Measurements from ENCODE around the gene PPP6R2. TPM values are rescaled to one million over a fixed set of nuclear protein-coding genes. Genes with fewer than 3 reads are reported as not detected.

PPP6R2 gene
- total and polyA plus RNA-seq, 2 of the 8 experiments (the other 6 are each of a cell fraction or from before 2014, with no cell fraction given), result 25.0 to 32.2 TPM

DNA sequence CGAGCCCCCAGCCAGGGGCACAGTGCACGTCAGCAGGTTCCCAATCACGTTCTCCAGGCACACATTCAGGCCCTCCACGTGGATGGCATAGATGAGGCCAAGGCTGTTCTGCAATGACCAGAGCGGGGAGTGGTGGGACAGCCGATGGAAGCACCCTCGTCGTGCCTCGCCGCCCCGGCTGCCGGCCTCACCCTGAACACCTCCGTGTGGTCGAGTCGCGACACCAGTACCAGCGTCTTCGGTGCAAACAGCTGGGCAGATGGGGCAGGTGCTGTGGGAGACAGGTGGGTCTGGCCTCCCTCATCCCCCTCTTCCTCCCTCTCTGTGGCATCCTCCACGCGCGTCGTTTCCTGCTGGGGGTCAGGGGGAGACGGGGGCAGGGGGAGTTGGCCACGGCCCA is 124.2 kb downstream of the PPP6R2 start:
- Histone ChIP-seq H3K9me3 (ENCODE audit: insufficient read depth in 2 of 2, low read depth in 1 of 2, low read length in 1 of 2) (no peaks in the 10 kb centered on the region), H2AK5ac (ENCODE audit: low read depth, low read length) (no peak overlapping the region), H3K79me1 (ENCODE audit: low read depth, low read length) (peaks cover 22% of the 10 kb centered on the region), H3K23ac (ENCODE audit: insufficient read length) (no peak overlapping the region), H2BK5ac (ENCODE audit: low read depth, low read length) (no peak overlapping the region), H2AFZ (ENCODE audit: low read length) (no peak overlapping the region), H3K4me2 (ENCODE audit: insufficient read depth in 1 of 2, low read depth in 2 of 2, low read length in 2 of 2) (no peak overlapping the region), H2BK20ac (ENCODE audit: low read length) (no peak overlapping the region), H3K27ac (ENCODE audit: low read depth, low read length) (no peak overlapping the region; the same call in 1 of the 2 replicates), H2BK12ac (ENCODE audit: low read depth, low read length) (no peak overlapping the region), H4K20me1 (replicated peaks in 1 of 2; ENCODE audit: control insufficient read depth in 1 of 2, insufficient read depth in 2 of 2, low read length in 2 of 2) (peaks cover 25 to 52% of the 10 kb centered on the region in 2 experiments), H4K8ac (ENCODE audit: extremely low read depth, insufficient read depth, low read length) (no peak overlapping the region), H3K79me2 (ENCODE audit: control insufficient read depth in 1 of 2, insufficient read depth in 2 of 2, low read length in 2 of 2) (peaks cover 0 to 39% of the 10 kb centered on the region in 2 experiments; a peak in 3 of 4 replicates), H3K56ac (replicated peaks; ENCODE audit: insufficient read length, low read depth, low read length) (no peak overlapping the region), H4K5ac (ENCODE audit: insufficient read length, low read depth, low read length) (no peak overlapping the region), H2BK15ac (ENCODE audit: low read length) (no peak overlapping the region), H3K27me3 (replicated peaks in 1 of 4; ENCODE audit: control insufficient read depth in 3 of 4, extremely low read depth in 1 of 4, insufficient read depth in 3 of 4, low read length in 3 of 4) (no peaks in the 10 kb centered on the region), H3K4ac (replicated peaks; ENCODE audit: insufficient read length, low read depth, low read length) (no peak overlapping the region), H2BK120ac (replicated peaks; ENCODE audit: low read depth, low read length) (no peak overlapping the region), H3K23me2 (ENCODE audit: low read depth, low read length) (no peaks in the 10 kb centered on the region; the same call in 1 of the 2 replicates), H3K4me3 (ENCODE audit: extremely low read depth in 1 of 4, insufficient read depth in 2 of 4, low read depth in 3 of 4, low read length in 4 of 4) (no peak overlapping the region), H3K36me3 (ENCODE audit: control insufficient read depth in 2 of 4, insufficient read depth in 4 of 4, low read length in 3 of 4) (peaks cover 23 to 51% (median 39%) of the 10 kb centered on the region in 4 experiments), H3K14ac (ENCODE audit: insufficient read length) (no peak overlapping the region), H3K18ac (ENCODE audit: extremely low read depth, low read length) (no peak overlapping the region), H3K4me1 (replicated peaks in 1 of 4; ENCODE audit: control insufficient read depth in 3 of 4, insufficient read depth in 4 of 4, low read length in 3 of 4) (peaks cover 0 to 13% (median 9%) of the 10 kb centered on the region in 4 experiments; a peak in 6 of 7 replicates), H3K9ac (replicated peaks in 1 of 4; ENCODE audit: extremely low read depth in 1 of 4, low read depth in 3 of 4, low read length in 3 of 4) (no peak overlapping the region), H4K91ac (replicated peaks; ENCODE audit: insufficient read length, low read length) (no peak overlapping the region)
- 91% methylated on average over 23 of the region's 24 CpGs; no CpG with 5 or more reads in 1 of the 2 experiments for WGBS, 2 experiments (ENCODE audit: extremely low coverage in 1 of 2, insufficient coverage in 1 of 2, insufficient read length in 1 of 2, insufficient replicate concordance in 2 of 2, low coverage in 1 of 2, low lambda C conversion rate in 2 of 2, missing lambda C conversion rate in 1 of 2)
- no peak for DNase-seq (ENCODE audit: low read depth in 1 of 2, low spot score in 2 of 2)
- CTCF ChIA-PET (ENCODE audit: partially characterized antibody), result interaction anchor here (1.2 to 9.1 kb wide), 5 partner anchors 10 to 68 kb away, joined by 3 to 60 read pairs (median 5); partner anchors contain the start of gene SCO2
- FAIRE-seq, result no peak
- TF ChIP-seq TAF7 (optimal IDR thresholded peaks at IDR 0.05; ENCODE audit: borderline replicate concordance, low read depth, low read length), result no peak
- POLR2A ChIA-PET (ENCODE audit: partially characterized antibody), result interaction anchor here (1.1 to 3.0 kb wide), 5 partner anchors 16 to 74 kb away, joined by 3 to 9 read pairs (median 6); no protein-coding TSS in a partner anchor
